Natural killer cell (primary cell): Measurements from ENCODE around the gene SLC25A10. TPM values are rescaled to one million over a fixed set of nuclear protein-coding genes. Genes with fewer than 3 reads are reported as not detected.

ENCODE experiments used
- ATAC-seq, 3 donors: fragments of 150-1000 bp in 2 of 3; fragments of 200-7000 bp in 1 of 3; cut with Tn5 transposase; 1 replicate in 1 of 3; 2 replicates in 2 of 3; pipeline ENCODE4 v1.10.0; 2021; ENCODE audit warnings: mild to moderate bottlenecking in 2 of 3, moderate library complexity in 2 of 3
- DNase-seq, 2 donors: peaks; one replicate each; pipeline versions ENCODE4 v3.0.0 to v3.0.0-alpha.2; 2013 to 2021; ENCODE audit warnings: mixed read lengths in 1 of 2
- H3K27ac ChIP-seq: one replicate; pipeline ENCODE4 v1.5.1; 2013; ENCODE audit warnings: mild to moderate bottlenecking, low read length
- H3K27me3 ChIP-seq: one replicate; pipeline ENCODE4 v1.6.1; 2013; ENCODE audit warnings: low read length; ENCODE audit not compliant: control insufficient read depth, insufficient read depth
- H3K36me3 ChIP-seq: one replicate; pipeline ENCODE4 v1.6.1; 2013; ENCODE audit warnings: low read length; ENCODE audit not compliant: control insufficient read depth, insufficient read depth
- H3K4me1 ChIP-seq: one replicate; pipeline ENCODE4 v1.6.1; 2013; ENCODE audit warnings: low read length; ENCODE audit not compliant: control insufficient read depth, insufficient read depth
- H3K4me3 ChIP-seq: one replicate; pipeline ENCODE4 v1.5.1; 2013; ENCODE audit warnings: low read length
- H3K9me3 ChIP-seq: one replicate; pipeline ENCODE4 v1.6.1; 2013; ENCODE audit warnings: low read length; ENCODE audit not compliant: control insufficient read depth, insufficient read depth
- H3K27ac Mint-ChIP-seq, 2 donors: one replicate each; pipeline ENCODE4 v1.8.0; 2022; ENCODE audit warnings: mild to moderate bottlenecking in 2 of 2, mixed read lengths in 2 of 2, moderate library complexity in 1 of 2
- H3K27me3 Mint-ChIP-seq, 2 donors: one replicate each; pipeline ENCODE4 v1.8.0; 2022; ENCODE audit warnings: low read depth in 2 of 2, mixed read lengths in 2 of 2
- H3K36me3 Mint-ChIP-seq: one replicate; pipeline ENCODE4 v1.8.0; 2022; ENCODE audit warnings: mixed read lengths
- H3K4me1 Mint-ChIP-seq, 2 donors: one replicate each; pipeline ENCODE4 v1.8.0; 2022; ENCODE audit warnings: mixed read lengths in 2 of 2
- H3K4me3 Mint-ChIP-seq: one replicate; pipeline ENCODE4 v1.8.0; 2022; ENCODE audit warnings: mild to moderate bottlenecking, moderate library complexity, mixed read lengths
- H3K9me3 Mint-ChIP-seq, 2 donors: one replicate each; pipeline ENCODE4 v1.8.0; 2022; ENCODE audit warnings: mixed read lengths in 2 of 2
- WGBS: methylation state at CpG from one replicate; pipeline ENCODE4 v1.1.7; 2013; ENCODE audit warnings: missing lambda C conversion rate; ENCODE audit not compliant: insufficient coverage; 5-methylcytosine and 5-hydroxymethylcytosine counted together
- intact Hi-C: fragments of 100-400 bp; cut with micrococcal nuclease; formaldehyde crosslinking; loops from one replicate; pipeline ENCODE4 v1.14.2; 2022
- total RNA-seq, 4 donors: library from RNA; stranded (reverse); fragments of 120-200 nt in 1 of 4; gene quantifications; one replicate each; pipeline versions ENCODE4 v1.2.3 to v1.2.4, GENCODE V29; 2013 to 2022
- TF ChIP-seq, protein P1 (sequence below): fragments of 200-600 bp; IDR thresholded peaks from one replicate; pipeline ENCODE4 v1.8.0; 2022; ENCODE audit warnings: antibody characterized with exemption

Gene SLC25A10
- total RNA-seq, 3 donors from 2014 or later (not counting 1 experiment from before 2014, with no cell fraction given): 5.7 to 6.3 (median 5.8) TPM

- no peaks in the 10 kb centered on the region for H3K9me3 ChIP-seq
- H3K9me3 Mint-ChIP-seq: no peaks in the 10 kb centered on the region
- H3K4me1 Mint-ChIP-seq: peaks cover 21 to 28% of the 10 kb centered on the region in 2 donors
- intact Hi-C loops: no loop called here
- H3K4me3 Mint-ChIP-seq: no peak overlapping the region
- no peaks in the 10 kb centered on the region for H3K36me3 Mint-ChIP-seq
- peaks cover 44% of the 10 kb centered on the region for H3K4me1 ChIP-seq
- no peaks in the 10 kb centered on the region for H3K27me3 Mint-ChIP-seq
- ATAC-seq: no peak
- no peak overlapping the region for H3K4me3 ChIP-seq
- H3K27ac ChIP-seq: no peak overlapping the region
- DNase-seq: no peak
- H3K27ac Mint-ChIP-seq: no peak overlapping the region
- 97% methylated on average over 17 of the region's 17 CpGs for WGBS
- no peaks in the 10 kb centered on the region for H3K27me3 ChIP-seq
- TF ChIP-seq, protein P1, sequence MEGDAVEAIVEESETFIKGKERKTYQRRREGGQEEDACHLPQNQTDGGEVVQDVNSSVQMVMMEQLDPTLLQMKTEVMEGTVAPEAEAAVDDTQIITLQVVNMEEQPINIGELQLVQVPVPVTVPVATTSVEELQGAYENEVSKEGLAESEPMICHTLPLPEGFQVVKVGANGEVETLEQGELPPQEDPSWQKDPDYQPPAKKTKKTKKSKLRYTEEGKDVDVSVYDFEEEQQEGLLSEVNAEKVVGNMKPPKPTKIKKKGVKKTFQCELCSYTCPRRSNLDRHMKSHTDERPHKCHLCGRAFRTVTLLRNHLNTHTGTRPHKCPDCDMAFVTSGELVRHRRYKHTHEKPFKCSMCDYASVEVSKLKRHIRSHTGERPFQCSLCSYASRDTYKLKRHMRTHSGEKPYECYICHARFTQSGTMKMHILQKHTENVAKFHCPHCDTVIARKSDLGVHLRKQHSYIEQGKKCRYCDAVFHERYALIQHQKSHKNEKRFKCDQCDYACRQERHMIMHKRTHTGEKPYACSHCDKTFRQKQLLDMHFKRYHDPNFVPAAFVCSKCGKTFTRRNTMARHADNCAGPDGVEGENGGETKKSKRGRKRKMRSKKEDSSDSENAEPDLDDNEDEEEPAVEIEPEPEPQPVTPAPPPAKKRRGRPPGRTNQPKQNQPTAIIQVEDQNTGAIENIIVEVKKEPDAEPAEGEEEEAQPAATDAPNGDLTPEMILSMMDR: no peak
- peaks cover 15% of the 10 kb centered on the region for H3K36me3 ChIP-seq
Observed at GRCh38 chr17:81706232-81706611, 5.9 kb upstream of the SLC25A10 start.

DNA sequence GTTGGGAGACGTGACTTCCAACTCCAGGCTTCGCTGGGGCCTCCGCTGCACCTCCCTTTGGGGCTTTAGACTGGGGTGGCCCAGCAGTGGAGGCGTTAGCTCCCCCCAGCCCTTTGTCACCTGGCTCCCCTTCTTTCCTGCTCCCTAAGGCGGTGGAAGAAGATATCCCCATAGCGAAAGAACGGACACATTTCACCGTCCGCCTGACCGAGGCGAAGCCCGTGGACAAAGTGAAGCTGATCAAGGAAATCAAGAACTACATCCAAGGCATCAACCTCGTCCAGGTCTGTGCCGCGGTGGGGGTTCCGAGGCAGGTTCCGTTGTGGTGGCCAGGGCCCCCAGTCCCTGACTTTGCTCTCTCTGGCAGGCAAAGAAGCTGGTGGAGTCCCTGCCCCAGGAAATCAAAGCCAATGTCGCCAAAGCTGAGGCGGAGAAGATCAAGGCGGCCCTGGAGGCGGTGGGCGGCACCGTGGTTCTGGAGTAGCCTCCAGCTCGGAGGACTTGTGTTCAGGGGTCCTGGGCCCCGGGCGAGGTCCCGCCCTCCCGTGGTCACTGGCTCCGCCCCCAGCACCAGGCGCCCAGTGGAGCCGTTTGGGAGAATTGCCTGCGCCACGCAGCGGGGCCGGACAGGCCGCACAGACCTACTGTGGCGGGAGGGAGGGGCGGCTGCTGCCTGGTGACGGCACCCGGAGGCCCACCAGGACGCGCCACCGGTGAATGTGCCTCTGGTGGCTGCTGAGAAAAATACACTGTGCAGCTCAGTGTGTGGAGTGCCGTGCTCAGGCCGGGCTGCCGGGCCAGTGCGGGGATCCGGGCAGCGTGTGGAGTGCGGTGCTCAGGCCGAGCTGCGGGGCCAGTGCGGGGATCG lies 5.1 kb upstream of the SLC25A10 start:
- ATAC-seq (no peak), DNase-seq (no peak)
- H3K27ac ChIP-seq: no peak overlapping the region
- TF ChIP-seq, protein P1: no peak
- Mint-ChIP-seq H3K27ac (no peak overlapping the region), H3K4me3 (no peak overlapping the region), H3K27me3 (no peaks in the 10 kb centered on the region), H3K9me3 (no peaks in the 10 kb centered on the region), H3K36me3 (no peaks in the 10 kb centered on the region), H3K4me1 (peaks cover 15 to 26% of the 10 kb centered on the region in 2 donors)
- 96% methylated on average over 54 of the region's 54 CpGs for WGBS
- peaks cover 12% of the 10 kb centered on the region for H3K36me3 ChIP-seq
- H3K4me1 ChIP-seq: peaks cover 41% of the 10 kb centered on the region
- intact Hi-C loops: no loop called here
- no peaks in the 10 kb centered on the region for H3K9me3 ChIP-seq
- H3K4me3 ChIP-seq: no peak overlapping the region
- no peaks in the 10 kb centered on the region for H3K27me3 ChIP-seq

- TF ChIP-seq, protein P1: no peak
Observed at GRCh38 chr17:81707725-81708646, 4.1 kb upstream of the SLC25A10 start.

More at GRCh38 chr17:81707725-81708646, 4.1 kb upstream of the SLC25A10 start:
- H3K27me3 Mint-ChIP-seq: no peaks in the 10 kb centered on the region
- H3K36me3 Mint-ChIP-seq: no peaks in the 10 kb centered on the region
- DNase-seq (no peak), ATAC-seq (no peak)
- Histone ChIP-seq H3K4me3 (no peak overlapping the region), H3K36me3 (peaks cover 12% of the 10 kb centered on the region), H3K27me3 (no peaks in the 10 kb centered on the region), H3K9me3 (no peaks in the 10 kb centered on the region), H3K27ac (no peak overlapping the region), H3K4me1 (peaks cover 39% of the 10 kb centered on the region)
- H3K4me3 Mint-ChIP-seq: no peak overlapping the region
- WGBS: 93% methylated on average over 25 of the region's 25 CpGs
- no peaks in the 10 kb centered on the region for H3K9me3 Mint-ChIP-seq
- H3K4me1 Mint-ChIP-seq: peaks cover 11 to 21% of the 10 kb centered on the region in 2 donors
- intact Hi-C loops: no loop called here
- H3K27ac Mint-ChIP-seq: no peak overlapping the region
